Naive B cell (primary cell): ENCODE data around the gene PPM1H. TPM values are rescaled to one million over a fixed set of nuclear protein-coding genes. Genes with fewer than 3 reads are reported as not detected.

ENCODE experiments used
- ATAC-seq, 2 donors: fragments of 150-1000 bp; cut with Tn5 transposase; 2 replicates each; pipeline ENCODE4 v1.10.0; 2021; ENCODE audit warnings: low read depth in 2 of 2, mild to moderate bottlenecking in 2 of 2, moderate library complexity in 2 of 2
- DNase-seq: peaks from one replicate; pipeline ENCODE4 v3.0.0; 2022
- H3K27ac Mint-ChIP-seq, 6 donors: one replicate each; pipeline ENCODE4 v1.8.0; 2020 to 2022; ENCODE audit warnings: mild to moderate bottlenecking in 6 of 6, mixed read lengths in 6 of 6, moderate library complexity in 5 of 6, inconsistent platforms in 2 of 6
- H3K27me3 Mint-ChIP-seq, 3 donors: one replicate each; pipeline ENCODE4 v1.8.0; 2021 to 2022; ENCODE audit warnings: mixed read lengths in 3 of 3, mild to moderate bottlenecking in 1 of 3
- H3K36me3 Mint-ChIP-seq, 2 donors: one replicate each; pipeline ENCODE4 v1.8.0; 2020 to 2022; ENCODE audit warnings: mixed read lengths in 2 of 2, inconsistent platforms in 1 of 2, mild to moderate bottlenecking in 1 of 2
- H3K4me1 Mint-ChIP-seq, 3 donors: one replicate each; pipeline ENCODE4 v1.8.0; 2020 to 2022; ENCODE audit warnings: mixed read lengths in 3 of 3, inconsistent platforms in 1 of 3, mild to moderate bottlenecking in 1 of 3, moderate library complexity in 1 of 3
- H3K4me3 Mint-ChIP-seq, 8 donors: one replicate each; pipeline ENCODE4 v1.8.0; 2020 to 2022; ENCODE audit warnings: mild to moderate bottlenecking in 8 of 8, mixed read lengths in 8 of 8, moderate library complexity in 8 of 8, inconsistent platforms in 2 of 8
- H3K9me3 Mint-ChIP-seq, 7 donors: one replicate each; pipeline ENCODE4 v1.8.0; 2020 to 2022; ENCODE audit warnings: mixed read lengths in 7 of 7, mild to moderate bottlenecking in 5 of 7, inconsistent platforms in 2 of 7, moderate library complexity in 1 of 7
- polyA plus RNA-seq, 6 donors: library from polyadenylated mRNA; unstranded; fragments of 300-500 nt; fragmentation: Illumina TruSeq; gene quantifications; one replicate each; pipeline ENCODE4 v1.2.3, GENCODE V29; 2021; ENCODE audit warnings: low read depth in 6 of 6

The PPM1H gene
- polyA plus RNA-seq, 6 donors from 2014 or later, result 0.05 to 0.15 (median 0.12) TPM; not detected in 3

DNA sequence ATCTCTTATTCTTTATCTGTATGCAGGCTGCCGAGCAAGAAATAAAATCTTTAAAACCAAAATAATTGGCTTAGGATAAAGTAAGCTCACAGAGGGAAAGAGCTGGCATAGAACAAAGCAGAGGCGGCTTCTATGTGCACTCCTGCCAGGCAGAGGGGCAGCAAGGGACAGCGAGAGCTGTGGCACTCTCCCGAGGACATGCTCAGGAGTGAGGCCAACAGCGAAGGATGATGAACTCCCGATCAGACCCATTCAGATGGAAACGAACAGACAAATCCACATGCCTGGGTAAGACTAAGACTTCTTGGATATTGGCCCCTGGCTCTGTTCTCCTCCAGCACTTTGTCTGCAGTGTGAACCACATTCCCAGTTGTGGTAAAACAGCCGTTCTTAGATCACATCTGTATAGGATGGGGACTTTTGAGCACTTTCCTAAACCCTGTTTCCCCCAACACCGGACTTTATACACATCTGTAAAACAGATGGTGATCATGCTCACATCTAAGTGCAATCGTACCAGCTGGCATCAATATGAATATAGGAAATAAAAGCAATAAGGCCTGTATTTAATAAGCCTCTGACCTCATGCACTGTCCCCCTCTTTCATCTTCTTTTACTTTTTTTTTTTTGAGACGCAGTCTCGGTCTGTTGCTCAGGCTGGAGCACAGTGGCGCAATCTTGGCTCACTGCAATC lies 134.1 kb downstream of the PPM1H start:
- peaks cover 0 to 4% (median 0%) of the 10 kb centered on the region in 3 donors for H3K27me3 Mint-ChIP-seq
- no peak for DNase-seq
- H3K36me3 Mint-ChIP-seq, result no peaks in the 10 kb centered on the region
- no peaks in the 10 kb centered on the region for H3K9me3 Mint-ChIP-seq
- H3K4me1 Mint-ChIP-seq, result no peaks in the 10 kb centered on the region
- H3K4me3 Mint-ChIP-seq, result no peak overlapping the region
- no peak overlapping the region for H3K27ac Mint-ChIP-seq
- ATAC-seq, result no peak

- no peaks in the 10 kb centered on the region for H3K4me1 Mint-ChIP-seq
- DNase-seq, result no peak
- no peak for ATAC-seq
- no peaks in the 10 kb centered on the region for H3K36me3 Mint-ChIP-seq
- H3K27me3 Mint-ChIP-seq, result peaks cover 0 to 4% (median 0%) of the 10 kb centered on the region in 3 donors
- no peak overlapping the region for H3K27ac Mint-ChIP-seq
- H3K4me3 Mint-ChIP-seq, result no peak overlapping the region
- no peaks in the 10 kb centered on the region for H3K9me3 Mint-ChIP-seq
These were observed 135.1 kb downstream of the PPM1H start for GRCh38 chr12:62799766-62800406.

- ATAC-seq (peak; percentile 78), DNase-seq (peak; percentile 47)
- Mint-ChIP-seq H3K27ac (peak overlapping the region in 1 of 6 donors; percentile 82), H3K4me3 (no peak overlapping the region), H3K9me3 (no peaks in the 10 kb centered on the region), H3K36me3 (no peaks in the 10 kb centered on the region), H3K4me1 (no peaks in the 10 kb centered on the region), H3K27me3 (peaks cover 0 to 4% (median 0%) of the 10 kb centered on the region in 3 donors)
These were observed 135.7 kb downstream of the PPM1H start for GRCh38 chr12:62799126-62799736.

- H3K4me3 Mint-ChIP-seq, result no peak overlapping the region
- ATAC-seq (no peak), DNase-seq (no peak)
- H3K27ac Mint-ChIP-seq, result no peak overlapping the region
- peaks cover 0 to 2% (median 0%) of the 10 kb centered on the region in 3 donors for H3K27me3 Mint-ChIP-seq
- H3K36me3 Mint-ChIP-seq, result no peaks in the 10 kb centered on the region
- no peaks in the 10 kb centered on the region for H3K9me3 Mint-ChIP-seq
- H3K4me1 Mint-ChIP-seq, result no peaks in the 10 kb centered on the region
These were observed 140.7 kb downstream of the PPM1H start for GRCh38 chr12:62794218-62794583.

GRCh38 chr12:62793256-62794217 lies 141.4 kb downstream of the PPM1H start:
- peak; percentile 64 for DNase-seq
- Mint-ChIP-seq H3K4me1 (no peaks in the 10 kb centered on the region), H3K27me3 (no peaks in the 10 kb centered on the region), H3K9me3 (no peaks in the 10 kb centered on the region), H3K36me3 (no peaks in the 10 kb centered on the region), H3K4me3 (no peak overlapping the region), H3K27ac (no peak overlapping the region)
- ATAC-seq, result peak in 1 of 2 donors; percentile 63

GRCh38 chr12:62792236-62792870 lies 142.6 kb downstream of the PPM1H start:
- no peaks in the 10 kb centered on the region for H3K27me3 Mint-ChIP-seq

DNA sequence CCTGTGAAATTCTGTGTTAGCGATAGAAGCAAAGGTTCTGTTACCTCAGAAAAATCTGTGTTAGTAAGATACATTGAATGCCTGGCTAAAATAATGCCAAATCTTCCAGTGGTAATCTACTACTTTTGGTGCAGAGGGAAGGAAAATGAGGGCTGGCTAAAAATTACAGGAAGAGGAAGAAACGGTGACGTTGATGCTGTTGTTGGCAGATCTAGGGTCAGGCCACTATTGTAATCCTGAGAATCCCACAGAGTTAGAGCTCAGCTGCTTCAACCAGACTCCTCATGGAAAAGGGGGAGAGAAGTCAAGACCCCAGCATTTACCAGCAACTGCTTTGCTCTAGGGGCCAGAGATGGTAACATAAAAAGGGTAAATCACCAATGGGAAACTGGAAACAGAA lies 145.1 kb downstream of the PPM1H start:
- no peak for ATAC-seq
- H3K9me3 Mint-ChIP-seq, result no peaks in the 10 kb centered on the region
- H3K27me3 Mint-ChIP-seq, result peaks cover 0 to 9% (median 0%) of the 10 kb centered on the region in 3 donors
- no peaks in the 10 kb centered on the region for H3K36me3 Mint-ChIP-seq
- no peaks in the 10 kb centered on the region for H3K4me1 Mint-ChIP-seq
- peak overlapping the region in 1 of 6 donors; percentile 40 for H3K27ac Mint-ChIP-seq
- no peak overlapping the region for H3K4me3 Mint-ChIP-seq
- no peak for DNase-seq

More at GRCh38 chr12:62792236-62792870, 142.6 kb downstream of the PPM1H start:
- no peak overlapping the region for H3K27ac Mint-ChIP-seq
- DNase-seq, result no peak
- ATAC-seq, result no peak
- H3K4me1 Mint-ChIP-seq, result no peaks in the 10 kb centered on the region
- no peak overlapping the region for H3K4me3 Mint-ChIP-seq
- H3K9me3 Mint-ChIP-seq, result no peaks in the 10 kb centered on the region
- H3K36me3 Mint-ChIP-seq, result no peaks in the 10 kb centered on the region

DNA sequence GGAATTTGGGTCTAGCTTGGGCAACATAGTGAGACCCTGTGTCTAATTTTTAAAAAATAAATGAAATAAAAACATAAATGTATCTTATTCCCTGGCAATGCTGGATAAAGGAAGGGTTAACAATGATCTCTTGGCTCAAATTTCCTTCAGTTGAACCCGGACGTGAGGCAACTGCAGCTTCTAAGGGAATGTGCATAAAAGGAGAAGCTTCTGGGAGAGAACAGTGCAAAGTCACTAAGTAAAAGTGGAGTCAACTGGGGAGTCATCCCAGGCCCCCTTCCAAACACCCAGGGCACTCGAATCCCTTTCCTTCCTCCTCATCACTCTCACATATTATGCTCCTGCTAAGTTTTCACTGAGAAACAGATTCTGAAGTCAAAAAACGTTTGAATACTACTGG lies 147.3 kb downstream of the PPM1H start:
- H3K27ac Mint-ChIP-seq, result no peak overlapping the region
- no peak overlapping the region for H3K4me3 Mint-ChIP-seq
- no peak for DNase-seq
- H3K27me3 Mint-ChIP-seq, result peaks cover 0 to 9% (median 0%) of the 10 kb centered on the region in 3 donors
- H3K9me3 Mint-ChIP-seq, result no peaks in the 10 kb centered on the region
- ATAC-seq, result no peak
- no peaks in the 10 kb centered on the region for H3K36me3 Mint-ChIP-seq
- H3K4me1 Mint-ChIP-seq, result no peaks in the 10 kb centered on the region

DNA sequence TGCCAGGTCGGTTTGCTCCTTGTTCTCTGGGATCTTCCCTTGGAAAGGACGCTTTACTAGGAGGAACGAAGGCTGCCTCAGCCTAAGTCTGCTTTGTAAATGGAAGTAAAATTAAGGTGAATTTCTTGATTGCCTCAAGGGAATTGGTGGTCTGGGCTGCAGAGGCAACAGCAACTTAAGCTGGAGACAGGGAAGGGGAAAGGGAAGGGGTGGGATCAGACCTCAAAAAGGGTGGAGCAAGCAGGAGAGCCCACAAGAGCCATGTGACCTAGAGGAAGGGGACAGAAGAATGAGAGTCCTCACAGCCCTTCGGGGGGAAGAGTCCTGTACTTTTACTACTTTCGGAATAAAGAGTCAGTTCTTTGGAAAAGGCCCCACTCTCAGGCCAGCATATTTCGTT lies 147.9 kb downstream of the PPM1H start:
- Mint-ChIP-seq H3K4me3 (no peak overlapping the region), H3K27me3 (peaks cover 0 to 9% (median 0%) of the 10 kb centered on the region in 3 donors), H3K27ac (peak overlapping the region in 1 of 6 donors; percentile 11), H3K36me3 (no peaks in the 10 kb centered on the region), H3K4me1 (no peaks in the 10 kb centered on the region), H3K9me3 (no peaks in the 10 kb centered on the region)
- DNase-seq (no peak), ATAC-seq (no peak)

GRCh38 chr12:62785941-62786559 lies 148.9 kb downstream of the PPM1H start:
- no peak for ATAC-seq
- DNase-seq, result no peak

GRCh38 chr12:62784576-62784975 lies 150.4 kb downstream of the PPM1H start:
- no peak overlapping the region for H3K4me3 Mint-ChIP-seq
- no peak overlapping the region for H3K27ac Mint-ChIP-seq
- H3K27me3 Mint-ChIP-seq, result peaks cover 0 to 9% (median 0%) of the 10 kb centered on the region in 3 donors
- H3K9me3 Mint-ChIP-seq, result no peaks in the 10 kb centered on the region
- H3K4me1 Mint-ChIP-seq, result no peaks in the 10 kb centered on the region
- DNase-seq (no peak), ATAC-seq (no peak)
- H3K36me3 Mint-ChIP-seq, result no peaks in the 10 kb centered on the region

More at GRCh38 chr12:62785941-62786559, 148.9 kb downstream of the PPM1H start:
- no peak overlapping the region for H3K4me3 Mint-ChIP-seq
- no peaks in the 10 kb centered on the region for H3K36me3 Mint-ChIP-seq
- peaks cover 0 to 9% (median 0%) of the 10 kb centered on the region in 3 donors for H3K27me3 Mint-ChIP-seq
- H3K9me3 Mint-ChIP-seq, result no peaks in the 10 kb centered on the region
- no peak overlapping the region for H3K27ac Mint-ChIP-seq
- H3K4me1 Mint-ChIP-seq, result no peaks in the 10 kb centered on the region

- Mint-ChIP-seq H3K4me1 (no peaks in the 10 kb centered on the region), H3K27me3 (peaks cover 0 to 9% (median 0%) of the 10 kb centered on the region in 3 donors), H3K27ac (peak overlapping the region in 1 of 6 donors; percentile 59), H3K36me3 (no peaks in the 10 kb centered on the region), H3K9me3 (no peaks in the 10 kb centered on the region), H3K4me3 (no peak overlapping the region)
- ATAC-seq (no peak), DNase-seq (no peak)
These were observed 151.1 kb downstream of the PPM1H start for GRCh38 chr12:62783881-62784280.
